GM19455 (cell line): ENCODE results near the gene HBG1.
"Not testable (repeated sequence)": the region's sequence is repeated elsewhere in the genome, so short reads cannot be mapped to it uniquely, and the experiment has no call there.

Source experiments
- ATAC-seq: cut with Tn5 transposase; IDR thresholded peaks from one replicate; pipeline ENCODE4 v1.9.1; 2021; ENCODE audit not compliant: unreplicated experiment

The HBG1 gene

GRCh38 chr11:5277807-5278382 lies 28.2 kb upstream of the HBG1 start:
- ATAC-seq: no peak

DNA sequence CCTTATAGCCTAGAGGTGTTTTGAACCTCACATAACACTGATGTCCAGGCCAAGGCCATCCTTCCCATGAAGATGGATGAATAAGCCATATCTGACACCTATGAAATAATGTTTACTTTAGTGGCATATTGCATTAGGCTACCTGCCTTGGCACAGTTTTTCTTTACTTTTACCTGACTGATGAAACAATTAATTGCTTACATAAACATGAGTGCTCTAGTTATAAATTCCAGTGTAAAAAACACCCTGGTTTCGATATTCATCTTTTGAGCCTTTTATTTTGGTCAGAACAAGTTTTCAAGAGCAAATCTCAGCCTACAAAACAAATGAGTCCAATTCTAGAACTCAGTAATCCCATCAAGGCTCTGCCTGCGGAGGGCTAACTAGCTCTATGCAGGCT lies 27.0 kb upstream of the HBG1 start:
- no peak for ATAC-seq

- ATAC-seq: no peak
Measured at GRCh38 chr11:5275369-5276110, 25.9 kb upstream of the HBG1 start.

- ATAC-seq: no peak
Measured at GRCh38 chr11:5274395-5274794, 24.7 kb upstream of the HBG1 start.

DNA sequence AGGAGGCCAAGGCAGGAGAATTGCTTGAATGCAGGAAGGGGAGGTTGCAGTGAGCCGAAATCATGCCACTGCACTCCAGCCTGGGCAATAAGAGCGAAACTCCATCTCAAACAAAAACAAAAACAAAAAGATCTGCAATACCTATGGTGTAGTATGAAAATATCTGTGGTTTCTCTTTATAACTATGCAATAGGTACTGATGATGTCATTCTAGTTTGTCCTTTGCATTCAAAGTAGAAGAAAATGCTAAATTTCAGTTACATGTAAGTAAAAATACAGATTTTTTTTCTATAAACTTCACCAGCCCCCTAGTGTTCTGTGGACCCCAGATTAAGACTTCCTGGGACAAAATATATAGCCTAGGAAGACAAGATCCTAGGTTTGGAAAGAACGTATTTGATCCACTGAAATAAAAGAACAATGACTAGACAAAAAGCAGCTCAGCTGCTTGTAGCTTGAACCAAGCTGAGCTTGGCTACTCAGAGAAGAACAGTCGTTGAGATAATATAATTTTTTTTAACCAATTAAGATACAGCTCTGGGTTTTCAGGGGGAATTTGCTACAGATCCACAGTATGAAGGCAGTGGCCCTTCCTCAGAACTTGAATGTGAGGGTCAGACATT lies 22.8 kb upstream of the HBG1 start:
- ATAC-seq: no peak

DNA sequence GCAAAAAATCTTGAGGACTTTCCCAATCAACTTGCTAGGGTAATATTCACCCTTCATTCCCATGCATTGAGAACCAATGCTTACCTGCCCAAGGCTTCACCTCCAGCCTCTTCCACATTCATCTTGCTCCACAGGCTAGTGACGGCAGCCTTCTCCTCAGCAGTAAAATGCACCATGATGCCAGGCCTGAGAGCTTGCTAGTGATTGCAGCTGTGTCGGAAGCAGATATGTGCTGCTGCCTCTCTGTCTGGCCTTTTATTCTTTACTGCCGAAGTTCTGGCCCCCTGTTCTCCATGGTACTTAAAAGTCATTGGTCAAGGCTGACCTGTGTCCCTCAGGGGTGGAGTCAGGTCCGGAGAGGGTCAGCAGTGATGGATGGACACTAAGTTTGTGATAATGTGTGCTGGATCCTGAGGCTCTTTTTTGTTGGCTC lies 20.1 kb upstream of the HBG1 start, which contains the start of gene HBE1:
Gene HBE1 (minus strand): TSS at position 231 of the 433 bp plus-strand sequence. CDS start 55 bp downstream, at position 176.
- no peak for ATAC-seq

GRCh38 chr11:5267033-5267563 lies 17.4 kb upstream of the HBG1 start:
- ATAC-seq: no peak

DNA sequence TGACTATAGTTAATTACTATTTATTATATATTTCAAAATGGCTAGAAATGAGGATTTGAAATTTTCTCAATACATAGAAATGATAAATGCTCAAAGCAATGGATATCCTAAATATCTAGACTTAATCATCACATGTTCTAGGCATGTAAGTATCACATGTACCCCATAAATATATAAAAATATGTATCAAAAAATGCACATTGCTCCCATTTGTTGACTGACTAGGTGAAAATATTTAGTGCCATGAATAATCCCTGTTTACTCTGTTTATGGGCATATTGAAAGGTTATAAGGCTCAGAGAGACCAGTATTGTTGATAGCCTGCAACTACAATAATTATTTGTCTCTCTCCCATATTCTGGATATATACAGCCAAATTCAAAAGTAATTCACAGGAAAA lies 17.0 kb upstream of the HBG1 start:
- ATAC-seq: no peak

GRCh38 chr11:5265832-5266231 lies 16.2 kb upstream of the HBG1 start:
- ATAC-seq: no peak

DNA sequence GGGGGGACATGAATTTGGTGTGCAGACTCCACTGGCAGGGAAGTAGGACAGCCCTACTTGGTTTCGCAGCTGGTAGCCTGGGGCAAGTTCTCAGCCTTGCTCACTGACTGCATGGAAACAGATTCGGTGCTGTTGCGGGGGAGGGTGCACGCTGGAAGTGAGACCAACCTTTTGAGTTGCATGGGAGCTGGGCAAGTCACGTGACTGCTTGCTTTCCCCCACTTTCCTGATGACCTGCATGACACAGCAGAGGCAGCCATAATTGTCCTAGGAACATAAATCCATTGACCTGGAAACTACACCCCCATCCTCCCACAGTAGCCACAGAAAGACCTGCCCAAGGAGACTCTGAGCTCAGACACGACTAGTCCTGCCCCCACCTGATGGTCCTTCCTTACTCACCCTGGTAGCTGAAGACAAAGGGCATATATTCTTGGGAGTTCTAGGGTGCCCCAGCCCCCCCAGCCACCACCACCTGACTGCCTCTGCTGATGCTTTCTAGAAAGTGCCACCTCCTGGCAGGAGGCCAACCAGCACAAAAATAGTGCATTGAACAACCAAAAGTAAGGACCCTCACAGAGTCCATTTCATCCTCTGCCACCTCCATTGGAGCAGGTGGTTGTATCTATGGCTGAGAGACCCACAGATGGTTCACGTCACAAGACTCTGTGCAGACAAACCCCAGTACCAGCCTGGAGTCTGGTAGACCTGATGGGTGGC lies 9.0 kb upstream of the HBG1 start:
- no peak for ATAC-seq

DNA sequence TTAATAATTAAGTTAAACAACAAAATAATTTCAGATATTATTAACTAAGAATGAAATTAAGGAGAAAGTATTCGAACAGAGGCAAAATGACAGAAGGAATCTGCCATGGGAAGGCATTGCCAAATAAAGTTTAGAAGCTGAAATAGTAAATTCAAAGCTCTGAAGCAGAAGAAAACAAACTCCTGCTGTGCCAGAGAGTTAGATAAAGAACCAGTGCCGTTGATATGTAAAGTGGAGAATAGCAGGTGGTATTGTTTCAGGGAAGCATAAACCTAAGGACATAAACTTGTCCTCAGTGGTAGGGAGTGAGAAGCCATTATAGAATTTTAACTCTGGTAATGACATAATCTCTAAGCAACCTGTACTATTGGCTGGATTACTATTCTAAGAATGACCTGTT lies 7.6 kb upstream of the HBG1 start:
- no peak for ATAC-seq

DNA sequence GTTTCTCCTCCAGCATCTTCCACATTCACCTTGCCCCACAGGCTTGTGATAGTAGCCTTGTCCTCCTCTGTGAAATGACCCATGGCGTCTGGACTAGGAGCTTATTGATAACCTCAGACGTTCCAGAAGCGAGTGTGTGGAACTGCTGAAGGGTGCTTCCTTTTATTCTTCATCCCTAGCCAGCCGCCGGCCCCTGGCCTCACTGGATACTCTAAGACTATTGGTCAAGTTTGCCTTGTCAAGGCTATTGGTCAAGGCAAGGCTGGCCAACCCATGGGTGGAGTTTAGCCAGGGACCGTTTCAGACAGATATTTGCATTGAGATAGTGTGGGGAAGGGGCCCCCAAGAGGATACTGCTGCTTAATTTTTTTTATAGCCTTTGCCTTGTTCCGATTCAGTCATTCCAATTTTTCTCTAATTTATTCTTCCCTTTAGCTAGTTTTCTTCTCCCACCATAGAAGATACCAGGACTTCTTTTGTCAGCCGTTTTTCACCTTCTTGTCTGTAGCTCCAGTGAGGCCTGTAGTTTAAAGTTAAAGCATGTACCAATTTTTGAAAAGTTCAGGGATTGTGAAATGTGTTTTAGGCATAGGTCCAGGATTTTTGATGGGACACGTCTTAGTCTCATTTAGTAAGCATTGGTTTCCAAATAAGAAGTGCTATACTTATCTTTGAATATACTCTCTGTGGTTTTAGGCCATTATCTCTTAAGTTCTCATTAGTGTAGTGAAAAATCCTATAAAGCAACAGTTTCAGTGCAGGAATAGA lies 5.2 kb upstream of the HBG1 start, which contains the start of gene HBG2:
Gene HBG2 (minus strand): TSS at position 136 of the 768 bp plus-strand sequence. CDS start 53 bp downstream, at position 83.
- not testable (repeated sequence) for ATAC-seq

- not testable (repeated sequence) for ATAC-seq
Measured at GRCh38 chr11:5254023-5254422, 4.4 kb upstream of the HBG1 start.

GRCh38 chr11:5253440-5253839 lies 3.8 kb upstream of the HBG1 start:
- ATAC-seq: not testable (repeated sequence)

DNA sequence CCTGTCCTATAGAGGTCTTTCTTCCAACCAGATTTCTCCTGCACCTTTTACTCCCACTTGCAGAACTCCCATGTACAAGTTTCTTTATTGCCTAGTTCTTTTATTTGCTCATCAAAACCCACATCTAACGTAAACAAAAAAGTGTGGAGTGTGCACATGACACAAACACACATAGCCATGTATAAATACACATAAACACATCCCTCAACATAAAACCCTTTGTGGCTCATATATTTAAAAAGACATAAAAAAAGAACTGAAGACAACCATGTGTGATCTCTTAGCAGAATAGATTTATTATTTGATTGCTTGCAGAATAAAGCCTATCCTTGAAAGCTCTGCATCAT lies 3.2 kb upstream of the HBG1 start:
- ATAC-seq: no peak

DNA sequence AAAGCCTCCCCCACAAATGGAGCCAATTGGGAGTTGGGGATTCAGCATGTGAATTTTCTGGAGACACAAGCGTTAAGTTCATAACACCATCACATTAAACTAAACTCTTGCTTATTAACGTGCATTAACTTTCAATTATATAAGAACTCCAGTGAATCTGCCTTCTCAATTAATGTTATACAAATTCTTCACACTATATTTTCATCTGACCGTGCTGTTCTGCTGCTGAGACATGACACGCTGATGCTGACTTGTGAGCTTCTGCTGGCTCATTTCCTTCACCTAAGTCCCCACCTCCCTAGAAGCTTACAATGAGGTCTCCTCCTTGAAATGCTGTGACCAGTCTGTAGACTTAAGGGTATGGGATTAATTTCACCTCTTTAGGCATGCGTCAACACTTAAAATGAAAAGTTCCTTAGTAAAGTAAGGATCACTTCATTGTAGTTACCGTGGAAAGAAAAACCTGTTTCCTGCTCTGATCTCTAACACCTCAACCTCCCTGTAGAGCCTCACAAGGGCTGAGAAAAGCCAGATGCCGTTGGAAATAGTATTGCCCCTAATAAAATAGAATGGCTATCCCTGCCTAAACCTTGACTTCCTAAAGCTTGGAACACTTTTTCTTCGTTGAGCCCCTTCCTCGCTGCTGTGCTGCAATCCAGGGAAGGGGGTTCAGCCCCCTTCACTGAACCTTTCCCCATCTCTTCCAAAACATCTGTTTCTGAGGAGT lies 2.7 kb upstream of the HBG1 start:
- no peak for ATAC-seq

DNA sequence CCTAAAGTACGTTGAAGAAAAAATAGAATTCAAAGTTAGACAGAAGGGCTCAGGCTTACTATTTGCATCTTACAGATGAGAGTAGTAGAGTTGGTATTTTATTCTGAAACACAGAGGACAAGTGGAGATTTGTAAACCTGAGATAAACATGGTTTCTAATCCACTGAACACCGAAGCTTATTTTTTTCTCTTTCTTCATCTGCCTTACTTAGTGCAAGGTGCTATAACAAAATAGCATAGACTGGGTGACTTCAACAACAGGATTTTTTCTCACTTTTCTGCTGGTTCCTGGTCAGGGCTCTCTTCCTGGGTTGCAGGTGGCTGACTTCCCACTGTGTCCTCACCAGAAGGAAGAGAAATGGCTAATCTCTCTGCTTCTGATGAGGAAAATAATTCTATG lies 2.1 kb upstream of the HBG1 start:
- no peak for ATAC-seq

DNA sequence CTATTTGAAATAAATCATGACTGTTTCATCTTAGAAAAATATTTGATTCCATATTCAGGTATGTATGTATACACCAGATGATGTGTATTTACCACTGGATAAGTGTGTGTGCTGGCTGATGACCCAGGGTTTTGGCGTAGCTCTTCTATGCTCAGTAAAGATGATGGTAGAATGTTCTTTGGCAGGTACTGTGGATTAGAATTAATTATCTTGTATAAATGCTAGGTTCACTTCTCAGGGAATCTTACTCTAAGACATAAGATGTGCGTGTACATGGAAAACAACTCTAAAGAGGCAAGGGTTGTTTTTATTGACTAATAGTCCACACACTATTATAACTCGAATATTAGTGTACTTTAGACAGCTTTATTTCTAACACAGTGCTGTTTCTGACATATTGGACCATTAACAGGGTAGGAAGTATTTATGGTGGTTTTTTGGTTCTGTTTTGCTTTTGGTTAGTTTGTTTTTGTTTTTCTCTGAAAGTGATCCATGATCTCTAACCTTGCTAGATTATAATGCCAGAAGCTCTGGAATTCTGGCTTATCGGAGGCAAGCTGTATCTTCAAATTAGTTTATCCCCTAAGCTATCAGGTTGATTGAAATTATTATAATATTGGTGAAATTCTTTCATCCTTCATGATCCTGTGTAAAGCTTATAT lies 1.0 kb upstream of the HBG1 start:
- ATAC-seq: no peak

DNA sequence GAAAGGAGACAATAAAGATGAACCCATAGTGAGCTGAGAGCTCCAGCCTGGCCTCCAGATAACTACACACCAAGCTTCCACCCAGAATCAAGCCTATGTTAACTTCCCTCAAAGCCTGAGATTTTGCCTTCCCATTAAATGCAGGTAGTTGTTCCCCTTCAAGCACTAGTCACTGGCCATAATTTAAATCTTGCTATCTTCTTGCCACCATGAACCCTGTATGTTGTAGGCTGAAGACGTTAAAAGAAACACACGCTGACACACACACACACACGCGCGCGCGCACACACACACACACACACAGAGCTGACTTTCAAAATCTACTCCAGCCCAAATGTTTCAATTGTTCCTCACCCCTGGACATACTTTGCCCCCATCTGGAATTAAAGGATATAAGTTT lies 1.2 kb downstream of the HBG1 start:
- not testable (repeated sequence) for ATAC-seq
